Measurements from ENCODE around the gene PRSS53.
"Not testable (repeated sequence)": the region's sequence is repeated elsewhere in the genome, so short reads cannot be mapped to it uniquely, and the experiment has no call there.

The PRSS53 gene

DNA sequence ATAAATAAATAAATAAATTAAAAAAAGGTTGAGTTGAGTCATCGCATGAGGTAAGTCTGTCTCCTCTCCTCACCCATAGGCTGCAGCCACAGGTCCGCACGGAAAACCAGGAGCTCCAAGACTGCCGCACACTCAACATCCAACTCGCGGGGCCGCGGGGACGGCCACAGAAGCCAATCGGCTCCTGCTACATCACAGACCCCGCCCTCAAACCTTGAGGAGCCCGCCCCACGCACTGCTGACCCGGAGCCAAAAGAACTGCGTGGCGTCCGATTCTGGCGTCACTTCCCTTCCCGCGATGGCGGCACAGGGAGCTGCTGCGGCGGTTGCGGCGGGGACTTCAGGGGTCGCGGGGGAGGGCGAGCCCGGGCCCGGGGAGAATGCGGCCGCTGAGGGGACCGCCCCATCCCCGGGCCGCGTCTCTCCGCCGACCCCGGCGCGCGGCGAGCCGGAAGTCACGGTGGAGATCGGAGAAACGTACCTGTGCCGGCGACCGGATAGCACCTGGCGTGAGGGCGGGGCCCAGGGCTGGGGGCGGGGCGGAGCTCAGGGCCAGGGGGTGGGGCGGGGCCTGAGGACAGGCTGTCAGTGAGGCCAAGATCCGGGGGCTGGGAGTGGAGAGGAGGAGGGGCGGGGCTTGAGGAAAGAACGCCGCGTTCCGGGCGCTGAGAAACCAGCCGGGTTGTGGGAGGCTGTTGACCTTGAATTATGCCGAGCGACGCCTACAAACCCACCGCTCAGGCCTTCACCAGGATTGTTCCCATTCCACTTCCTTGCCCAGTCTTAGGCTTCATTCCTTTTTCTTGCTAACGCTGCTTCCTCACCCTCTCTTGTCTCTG is 28.9 kb upstream of the PRSS53 start, which contains the start of gene KAT8:
Gene KAT8, plus strand, starts transcription at position 281 of the 839 bp plus-strand sequence. Its CDS starts 18 bp downstream, at position 299.
- DNase-seq = peak; percentile 97 to 98

DNA sequence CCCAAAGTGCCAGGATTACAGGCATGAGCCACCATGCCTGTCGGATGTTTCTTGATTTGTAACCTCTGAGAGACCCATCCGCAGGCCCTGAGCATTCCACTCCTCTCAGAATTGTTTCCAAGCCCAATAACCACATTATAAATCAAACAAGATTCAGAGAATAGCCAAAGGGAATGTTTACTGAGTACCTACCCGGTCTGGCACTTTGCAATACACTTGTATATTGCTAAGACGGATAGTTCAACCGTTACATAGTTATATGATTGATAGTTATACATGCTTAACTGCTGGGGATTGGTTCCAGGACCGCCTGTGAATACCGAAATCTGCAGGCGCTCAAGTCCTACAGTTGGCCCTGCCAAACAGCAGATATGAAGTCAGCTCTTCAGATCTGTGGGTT is 25.7 kb upstream of the PRSS53 start:
- no peak for DNase-seq

DNA sequence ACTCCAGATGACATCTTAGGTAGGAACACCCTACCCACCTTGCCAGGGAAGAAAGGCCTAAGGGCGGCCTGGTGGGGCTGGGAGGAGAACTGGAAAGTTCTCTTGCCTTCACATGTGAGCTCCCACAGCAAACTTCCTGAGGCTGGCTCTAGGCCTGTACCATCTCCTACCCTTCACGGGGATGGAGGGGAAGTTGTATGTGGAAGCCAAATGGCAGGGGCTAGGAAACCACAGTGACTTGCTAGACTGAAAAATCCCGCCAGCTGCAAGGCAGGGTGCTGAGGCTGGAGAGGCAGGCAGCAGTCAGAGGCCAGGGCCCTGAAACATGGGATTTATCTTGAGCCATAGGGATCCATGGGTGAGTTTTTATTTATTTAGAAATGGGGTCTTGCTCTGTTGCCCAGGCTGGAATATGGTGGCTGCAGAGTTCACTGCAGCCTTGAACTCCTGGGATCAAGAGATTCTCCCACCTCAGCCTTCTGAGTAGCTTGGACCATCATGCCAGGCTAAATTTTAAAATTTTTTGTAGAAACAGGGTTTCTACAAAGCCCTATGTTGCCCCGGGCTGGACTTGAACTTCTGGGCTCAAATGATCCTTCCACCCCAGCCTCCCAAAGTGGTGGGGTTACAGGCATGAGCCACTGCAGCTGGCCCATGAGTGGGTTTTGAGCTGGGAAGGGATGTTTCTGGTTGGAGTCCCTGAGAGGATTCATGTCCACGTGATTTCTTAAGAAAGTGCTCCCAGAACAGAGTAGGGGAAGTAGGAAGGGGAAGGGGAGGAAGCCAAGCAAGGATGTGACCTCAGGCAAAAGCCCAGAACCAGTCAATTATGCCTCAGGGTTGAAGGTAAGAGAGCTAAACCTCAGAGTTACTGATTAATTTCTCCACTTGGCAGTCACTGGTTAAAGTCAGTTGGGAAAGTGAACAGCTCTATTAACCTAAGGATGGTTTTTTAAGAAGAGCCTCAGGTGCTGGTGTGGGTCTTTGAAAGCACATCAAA is 24.7 kb upstream of the PRSS53 start:
- DNase-seq = peak in 1 of 2 donors; percentile 46

GRCh38 chr16:31112711-31113110 is 24.0 kb upstream of the PRSS53 start:
- DNase-seq = no peak

DNA sequence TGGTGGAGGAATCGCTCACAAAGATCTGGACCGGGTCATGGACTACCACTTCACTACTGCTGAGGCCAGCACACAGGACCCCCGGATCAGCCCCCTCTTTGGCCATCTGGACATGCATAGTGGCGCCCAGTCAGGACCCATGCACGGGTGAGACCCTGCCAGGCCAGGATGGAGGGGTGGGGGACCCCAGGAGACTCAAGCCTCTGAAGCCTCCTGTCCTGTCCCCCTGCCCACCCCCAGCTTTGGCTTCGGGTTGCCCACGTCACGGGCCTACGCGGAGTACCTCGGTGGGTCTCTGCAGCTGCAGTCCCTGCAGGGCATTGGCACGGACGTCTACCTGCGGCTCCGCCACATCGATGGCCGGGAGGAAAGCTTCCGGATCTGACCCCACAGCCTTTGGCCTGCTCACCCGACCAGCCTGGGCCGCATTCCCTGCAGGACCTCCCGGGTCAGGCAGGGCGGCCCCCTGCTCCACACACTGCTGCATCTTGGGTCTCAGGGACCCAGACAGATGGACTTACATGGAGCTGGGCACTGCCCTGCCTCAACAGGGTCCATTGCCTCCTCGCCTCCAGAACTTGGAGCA is 23.2 kb upstream of the PRSS53 start:
- no peak for DNase-seq

- no peak for DNase-seq
Observed at GRCh38 chr16:31110106-31111034, 21.6 kb upstream of the PRSS53 start.

DNA sequence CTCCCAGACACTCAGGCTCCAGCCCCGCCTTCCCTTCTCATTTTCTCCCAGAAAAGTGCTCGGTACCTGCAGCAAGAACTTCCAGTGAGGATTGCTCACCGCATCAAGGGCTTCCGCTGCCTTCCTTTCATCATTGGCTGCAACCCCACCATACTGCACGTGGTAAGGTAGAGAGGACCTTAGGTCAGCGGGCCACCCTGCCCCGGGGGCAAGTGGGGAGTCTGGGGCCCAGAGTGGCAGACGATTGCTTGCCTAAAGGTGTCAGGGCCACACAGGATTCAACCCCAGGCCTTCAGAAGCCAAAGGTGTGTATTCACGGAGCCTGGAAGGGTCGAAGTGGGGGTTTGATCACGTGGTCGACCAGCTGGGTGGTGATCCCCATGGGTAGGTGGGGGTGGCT is 20.9 kb upstream of the PRSS53 start:
- DNase-seq = no peak

GRCh38 chr16:31108794-31109558 is 20.2 kb upstream of the PRSS53 start:
- no peak for DNase-seq

- DNase-seq = peak; percentile 63 to 64
Observed at GRCh38 chr16:31108035-31108793, 19.5 kb upstream of the PRSS53 start, which contains the start of gene BCKDK. Gene BCKDK, plus strand, starts transcription at chr16:31108386. Its CDS starts 838 bp downstream, at chr16:31109224.

- DNase-seq = no peak
Observed at GRCh38 chr16:31107465-31107867, 18.7 kb upstream of the PRSS53 start.

DNA sequence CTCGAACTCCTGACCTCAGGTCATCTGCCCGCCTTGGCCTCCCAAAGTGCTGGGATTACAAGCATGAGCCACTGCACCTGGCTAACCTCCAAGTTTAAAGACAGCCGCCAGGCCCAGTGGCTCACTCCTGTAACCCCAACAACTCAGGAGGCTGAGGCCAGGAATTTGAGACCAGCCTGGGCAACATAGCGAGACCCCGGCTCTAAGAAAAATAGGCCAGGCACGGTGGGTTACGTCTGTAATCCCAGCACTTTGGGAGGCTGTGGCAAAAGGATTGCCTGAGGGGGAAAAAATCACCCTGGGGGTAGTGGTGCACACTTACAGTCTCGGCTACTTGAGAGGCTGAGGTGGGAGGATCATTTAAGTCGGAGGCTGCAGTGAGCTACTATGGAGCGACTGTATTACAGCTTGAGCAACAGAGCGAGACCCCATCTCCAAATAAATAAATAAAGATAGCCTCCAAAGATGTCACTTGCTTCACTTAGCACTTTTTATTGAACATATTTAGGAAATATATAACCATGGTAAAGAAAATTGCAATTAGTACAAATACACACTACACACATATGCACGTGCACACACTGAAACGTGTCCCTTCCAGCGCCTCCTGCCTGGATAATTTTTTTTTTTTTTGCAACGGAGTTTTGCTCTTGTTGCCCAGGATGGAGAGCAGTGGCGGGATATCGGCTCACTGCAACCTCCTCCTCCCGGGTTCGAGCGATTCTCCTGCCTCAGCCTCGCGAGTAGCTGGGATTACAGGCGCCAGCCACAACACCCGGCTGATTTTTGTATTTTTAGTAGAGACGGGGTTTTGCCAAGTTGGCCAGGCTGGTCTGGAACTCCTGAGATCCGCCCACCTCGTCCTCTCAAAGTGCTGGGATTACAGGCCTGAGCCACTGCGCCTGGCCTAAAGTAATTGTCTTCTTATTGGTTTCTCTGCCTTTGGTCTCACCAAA is 18.0 kb upstream of the PRSS53 start:
- DNase-seq = no peak

- DNase-seq = peak; percentile 84 to 85
Observed at GRCh38 chr16:31105677-31106213, 17.0 kb upstream of the PRSS53 start.

DNA sequence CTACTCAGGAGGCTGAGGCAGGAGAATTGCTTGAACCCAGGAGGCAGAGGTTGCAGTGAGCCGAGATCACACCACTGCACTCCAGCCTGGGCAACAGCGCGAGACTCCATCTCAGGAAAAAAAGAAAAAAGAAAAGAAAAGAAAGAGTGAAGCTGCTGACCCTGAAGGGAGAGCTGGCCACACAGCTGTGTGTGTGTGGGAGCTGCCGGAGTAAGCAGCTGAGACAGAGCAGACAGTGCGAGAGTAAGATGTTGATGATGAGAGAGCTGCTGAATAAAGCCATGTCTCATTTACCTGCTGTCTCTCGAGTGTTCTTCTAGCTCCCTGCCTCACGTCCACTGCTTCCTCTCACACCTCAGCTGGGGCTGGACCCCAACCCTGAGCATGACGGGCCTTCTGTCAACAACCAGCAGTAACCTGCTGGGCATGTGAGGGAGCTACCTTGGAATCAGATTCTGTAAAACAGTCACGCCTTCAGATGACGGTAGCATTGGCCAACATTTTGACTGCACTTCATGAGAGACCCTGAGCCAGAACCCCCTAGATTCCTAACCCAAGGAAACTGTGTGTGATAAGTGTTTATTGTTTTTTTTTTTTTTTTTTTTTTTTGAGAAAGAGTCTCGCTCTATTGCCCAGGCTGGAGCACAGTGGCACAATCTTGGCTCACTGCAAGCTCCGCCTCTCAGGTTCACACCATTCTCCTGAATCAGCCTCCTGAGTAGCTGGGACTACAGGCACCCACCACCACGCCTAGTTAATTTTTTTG is 12.3 kb upstream of the PRSS53 start:
- not testable (repeated sequence) for DNase-seq

DNA sequence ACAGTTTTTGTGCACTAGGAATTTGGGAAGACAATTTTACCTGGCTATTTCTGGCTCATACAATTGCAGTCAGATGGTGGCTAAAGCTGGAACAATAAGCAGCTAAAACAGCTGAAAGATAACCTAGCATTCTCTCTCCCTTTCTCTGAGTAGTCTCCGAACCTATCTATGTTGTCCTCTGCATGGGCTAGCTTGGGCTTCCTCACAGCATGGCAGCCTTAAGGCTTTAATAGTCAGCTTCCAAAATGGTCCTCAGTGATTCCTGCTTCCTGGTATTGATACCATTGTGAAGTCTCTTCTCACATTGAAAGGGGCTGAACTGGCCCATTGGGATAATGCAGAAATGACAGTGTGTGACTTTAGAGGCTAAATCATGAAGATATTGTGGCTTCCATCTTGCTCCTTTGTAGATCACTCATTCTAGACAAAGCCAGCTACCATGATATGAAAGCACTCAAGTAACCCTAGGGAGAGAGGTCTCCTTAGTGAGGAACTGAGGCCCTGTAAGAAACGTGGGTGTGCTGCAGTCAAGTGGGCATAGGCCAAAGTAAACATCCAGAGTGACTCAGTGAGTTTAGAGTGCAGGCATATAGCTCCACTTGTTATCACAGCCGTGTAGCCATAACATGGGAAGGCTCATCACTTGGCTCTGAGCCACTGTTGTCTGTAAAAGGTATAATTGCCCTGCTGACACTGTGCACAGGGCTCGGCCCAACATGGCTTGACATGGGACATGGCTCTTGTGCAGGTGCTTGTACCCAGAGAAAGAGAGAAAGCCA is 11.3 kb upstream of the PRSS53 start:
- DNase-seq = no peak

DNA sequence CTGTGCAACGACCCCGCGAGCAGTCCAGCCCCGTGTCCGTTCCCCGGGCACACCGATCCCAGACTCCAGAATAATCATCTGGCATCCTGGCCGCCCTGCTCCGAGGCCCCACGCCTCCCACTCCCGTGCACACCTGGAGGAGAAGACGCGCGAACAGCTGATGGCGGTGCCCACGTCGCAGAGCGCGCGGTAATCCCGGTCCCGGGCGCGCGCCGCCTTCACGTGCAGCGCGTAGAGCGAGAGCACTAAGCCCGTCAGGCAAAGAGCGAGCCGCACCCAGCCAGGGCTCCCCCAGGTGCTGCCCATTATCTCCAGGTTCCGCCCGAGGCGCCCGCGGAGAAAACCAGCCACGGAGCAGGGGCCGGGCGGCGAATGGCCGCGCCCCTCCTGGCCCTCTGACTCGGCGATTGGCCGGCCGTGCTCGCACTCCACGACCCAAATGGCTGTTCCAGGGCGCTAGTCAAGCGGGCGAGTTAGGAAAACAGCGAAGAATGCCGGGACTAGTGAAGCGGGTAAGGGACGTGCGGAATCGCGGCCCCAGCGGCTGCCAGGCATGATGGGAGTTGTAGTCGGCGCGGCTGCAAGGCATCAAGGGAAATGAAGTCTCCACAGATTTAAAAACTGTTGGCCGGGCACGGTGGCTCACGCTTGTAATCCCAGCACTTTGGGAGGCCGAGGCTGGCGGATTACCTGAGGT is 5.8 kb upstream of the PRSS53 start, which contains the start of gene VKORC1:
Gene VKORC1, minus strand, starts transcription at position 374 of the 697 bp plus-strand sequence. Its CDS starts 68 bp downstream, at position 306.
- peak; percentile 88 to 89 for DNase-seq

DNA sequence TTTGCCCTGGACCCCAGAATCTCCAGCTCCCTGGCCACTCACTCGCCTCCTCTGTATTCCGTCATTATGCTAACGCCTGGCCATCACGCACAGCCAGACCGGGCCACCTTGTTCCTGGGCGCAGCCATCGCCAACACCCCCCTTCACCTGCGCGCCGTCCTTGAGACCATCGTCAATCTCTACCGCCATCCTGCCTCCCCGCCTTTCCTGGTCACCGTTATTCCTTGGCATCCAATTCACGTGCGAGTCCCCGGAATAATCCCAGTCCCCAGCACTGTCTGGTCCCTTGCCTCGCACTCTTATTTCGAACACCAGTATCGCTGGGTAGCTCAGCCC is 5.3 kb upstream of the PRSS53 start:
- DNase-seq = no peak
